Transverse colon (tissue), 4 donors: ENCODE results near the gene IRF6. TPM values are rescaled to one million over a fixed set of nuclear protein-coding genes. Genes with fewer than 3 reads are reported as not detected.
A peak's percentile ranks its signal among the peaks of the same experiment; 100 is the strongest.

Experiments used
- DNase-seq: peaks from one replicate; pipeline ENCODE4 v3.0.0-alpha.2; 2019
- H3K27ac ChIP-seq, 4 donors: fragments of 200-600 bp; sonication (generic); 2 replicates each; pipeline ENCODE4 v1.5.1; 2016 to 2018; ENCODE audit warnings: inconsistent platforms in 4 of 4
- H3K27me3 ChIP-seq: fragments of 200-600 bp; sonication (generic); 2 replicates; pipeline ENCODE4 v1.5.1; 2017; ENCODE audit warnings: inconsistent platforms
- H3K36me3 ChIP-seq, 4 donors: fragments of 200-600 bp; sonication (generic); 2 replicates each; pipeline ENCODE4 v1.5.1; 2017 to 2019; ENCODE audit warnings: inconsistent platforms in 4 of 4
- H3K4me1 ChIP-seq, 4 donors: fragments of 200-600 bp; sonication (generic); 2 replicates each; pipeline ENCODE4 v1.5.1; 2017 to 2020; ENCODE audit warnings: inconsistent platforms in 4 of 4
- H3K4me3 ChIP-seq, 4 donors: fragments of 200-600 bp; sonication (generic); 1 replicate in 1 of 4; 2 replicates in 3 of 4; pipeline versions ENCODE4 v1.5.1 to v1.6.1; 2017 to 2019; ENCODE audit warnings: inconsistent platforms in 4 of 4
- H3K9me3 ChIP-seq, 2 donors: fragments of 200-600 bp; sonication (generic); 2 replicates each; pipeline ENCODE4 v1.5.1; 2017 to 2019; ENCODE audit warnings: inconsistent platforms in 2 of 2
- EP300 ChIP-seq: sonication (generic); formaldehyde crosslinking; IDR thresholded peaks from one replicate; pipeline ENCODE4 v1.6.1; 2017; ENCODE audit warnings: antibody characterized with exemption, low read depth
- POLR2A ChIP-seq: fragments of 450-650 bp; IDR thresholded peaks from one replicate; pipeline ENCODE4 v1.6.1; 2016; ENCODE audit warnings: antibody characterized with exemption, mild to moderate bottlenecking, moderate library complexity
- POLR2AphosphoS5 ChIP-seq, 3 donors: sonication (generic); formaldehyde crosslinking; IDR thresholded peaks; one replicate each; pipeline ENCODE4 v1.6.1; 2016; ENCODE audit warnings: antibody characterized with exemption in 3 of 3
- WGBS, 2 donors: methylation state at CpG; one replicate each; pipeline ENCODE4 v1.1.5; 2018; ENCODE audit warnings: low coverage in 1 of 2; 5-methylcytosine and 5-hydroxymethylcytosine counted together
- in situ Hi-C, 4 donors: fragments of 200-750 bp; cut with MboI; loops; one replicate each; pipeline versions ENCODE4 v1.15.0 to v1.15.1; 2017; ENCODE audit warnings: low sequenced_read_pairs in 3 of 4, low pct_ligation_motif_present in 1 of 4, low pct_unique_long_range_greater_than_20kb in 1 of 4
- intact Hi-C: fragments of 100-400 bp; cut with DNase I; formaldehyde crosslinking; loops from one replicate; pipeline ENCODE4 v1.15.1; 2023; ENCODE audit warnings: low total_unique reads
- total RNA-seq, 4 donors: library from RNA; depleted of rRNA; stranded (reverse); fragments of >200 nt; gene quantifications; one replicate each; pipeline ENCODE4 v1.1.0, GENCODE V29; 2016
- TF ChIP-seq, protein P1 (sequence below), 5 experiments: fragments of 200-600 bp in 3 of 5; fragments of 450-650 bp in 2 of 5; sonication (generic) in 3 of 5; IDR thresholded peaks; 1 replicate in 2 of 5; 2 replicates in 3 of 5; pipeline ENCODE4 v1.5.1; 2016 to 2017; ENCODE audit warnings: antibody characterized with exemption in 5 of 5, inconsistent platforms in 3 of 5, mild to moderate bottlenecking in 2 of 5, moderate library complexity in 1 of 5

The IRF6 gene
- total RNA-seq, 4 donors from 2014 or later = 26.1 to 78.0 (median 44.4) TPM

DNA sequence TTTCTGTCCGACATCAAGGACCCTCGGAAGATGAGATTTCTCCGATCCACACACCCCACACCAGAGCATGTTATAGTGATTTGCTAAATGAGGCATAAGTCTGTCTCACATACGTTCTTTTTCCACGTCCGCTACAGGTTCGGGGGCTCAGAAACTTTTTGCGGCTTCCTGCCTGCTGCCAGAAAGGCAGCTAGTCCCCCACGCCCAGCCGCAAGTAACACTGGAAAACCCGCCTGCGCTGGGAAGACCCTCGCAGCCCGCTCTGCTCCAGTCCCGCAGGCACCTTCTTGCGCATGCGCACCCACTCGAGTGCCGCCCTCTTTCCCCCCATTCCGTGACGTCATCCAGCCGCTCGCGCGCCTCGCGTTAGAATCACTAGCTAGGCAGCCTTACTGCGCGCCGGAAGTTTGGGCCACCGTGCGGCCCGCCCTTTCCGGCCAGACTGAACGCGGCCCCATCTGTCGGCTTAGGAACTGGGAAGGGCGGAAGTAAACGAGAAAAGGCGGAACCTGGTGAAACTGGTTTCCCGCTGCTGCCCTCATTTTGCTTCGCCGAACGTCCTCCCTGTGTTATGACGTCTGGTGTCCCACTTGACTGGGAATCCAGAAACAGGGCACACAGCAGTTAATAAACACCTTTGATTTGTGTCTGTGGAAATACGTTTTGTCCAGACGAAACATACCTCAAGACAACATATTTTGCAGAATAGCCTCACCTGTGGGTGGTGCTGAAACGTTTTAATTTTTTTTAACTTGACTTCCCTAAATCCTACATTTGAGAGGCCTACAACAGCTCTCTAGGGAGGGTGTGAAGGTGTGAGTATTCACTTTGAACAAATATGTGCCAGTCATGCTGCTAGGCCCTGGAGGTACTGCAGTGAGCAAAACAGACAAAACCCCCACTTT is 21.4 kb downstream of the IRF6 start, which contains the start of gene C1orf74:
TSS of gene C1orf74 (minus strand) at position 295 of the 905 bp plus-strand sequence. CDS start 925 bp downstream, outside the sequence.
- Histone ChIP-seq H3K36me3 (peaks cover 0 to 7% (median 0%) of the 10 kb centered on the region in 4 donors), H3K27me3 (no peaks in the 10 kb centered on the region), H3K4me3 (peak within 1 kb of the TSS; percentile 46 to 76 (median 68)), H3K27ac (peak within 1 kb of the TSS; percentile 85 to 89 (median 88)), H3K4me1 (peaks cover 13 to 50% (median 25%) of the 10 kb centered on the region in 4 donors), H3K9me3 (no peaks in the 10 kb centered on the region)
- intact Hi-C loops (no loop called here), in situ Hi-C loops (no loop called here)
- TF ChIP-seq EP300 (peak; percentile 7), POLR2AphosphoS5 (IDR thresholded peaks at IDR 0.05) (peak; percentile 89), POLR2A (peak; percentile 79)
- TF ChIP-seq, protein P1, sequence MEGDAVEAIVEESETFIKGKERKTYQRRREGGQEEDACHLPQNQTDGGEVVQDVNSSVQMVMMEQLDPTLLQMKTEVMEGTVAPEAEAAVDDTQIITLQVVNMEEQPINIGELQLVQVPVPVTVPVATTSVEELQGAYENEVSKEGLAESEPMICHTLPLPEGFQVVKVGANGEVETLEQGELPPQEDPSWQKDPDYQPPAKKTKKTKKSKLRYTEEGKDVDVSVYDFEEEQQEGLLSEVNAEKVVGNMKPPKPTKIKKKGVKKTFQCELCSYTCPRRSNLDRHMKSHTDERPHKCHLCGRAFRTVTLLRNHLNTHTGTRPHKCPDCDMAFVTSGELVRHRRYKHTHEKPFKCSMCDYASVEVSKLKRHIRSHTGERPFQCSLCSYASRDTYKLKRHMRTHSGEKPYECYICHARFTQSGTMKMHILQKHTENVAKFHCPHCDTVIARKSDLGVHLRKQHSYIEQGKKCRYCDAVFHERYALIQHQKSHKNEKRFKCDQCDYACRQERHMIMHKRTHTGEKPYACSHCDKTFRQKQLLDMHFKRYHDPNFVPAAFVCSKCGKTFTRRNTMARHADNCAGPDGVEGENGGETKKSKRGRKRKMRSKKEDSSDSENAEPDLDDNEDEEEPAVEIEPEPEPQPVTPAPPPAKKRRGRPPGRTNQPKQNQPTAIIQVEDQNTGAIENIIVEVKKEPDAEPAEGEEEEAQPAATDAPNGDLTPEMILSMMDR (IDR thresholded peaks at IDR 0.05) = peak in 1 of 5 experiments; percentile 22
- DNase-seq = peak; percentile 99
- 0 to 3% methylated on average over 4 to 45 of the region's 48 CpGs for WGBS, 2 donors

DNA sequence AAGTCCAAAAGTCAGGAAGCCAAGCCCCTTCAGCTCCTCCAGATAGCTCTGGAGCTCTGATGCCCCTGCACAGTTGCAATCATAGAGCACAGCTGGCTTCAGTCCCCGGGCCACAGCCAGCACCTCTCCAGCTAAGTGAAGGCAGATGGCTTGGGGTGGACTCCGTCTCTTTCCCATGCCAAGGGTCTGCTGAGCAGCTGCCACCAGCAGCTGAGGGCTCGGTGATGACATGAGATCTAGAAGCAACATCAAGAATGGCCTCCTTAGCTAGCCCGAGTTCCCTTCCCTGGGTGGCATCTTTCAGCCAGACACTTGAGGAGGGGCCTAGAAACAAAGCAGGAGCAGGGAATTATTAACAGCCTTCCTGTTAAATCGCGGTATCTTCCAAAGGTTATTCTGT is 22.6 kb downstream of the IRF6 start:
- no peak for DNase-seq
- Histone ChIP-seq H3K9me3 (no peaks in the 10 kb centered on the region), H3K4me3 (peak overlapping the region in 1 of 4 donors; percentile 76), H3K27me3 (no peaks in the 10 kb centered on the region), H3K36me3 (peaks cover 0 to 3% (median 0%) of the 10 kb centered on the region in 4 donors), H3K27ac (no peak overlapping the region), H3K4me1 (peaks cover 13 to 50% (median 25%) of the 10 kb centered on the region in 4 donors)
- 57% methylated on average over 6 of the region's 6 CpGs; no CpG with 5 or more reads in 1 of the 2 donors for WGBS, 2 donors
- TF ChIP-seq POLR2A (no peak), POLR2AphosphoS5 (IDR thresholded peaks at IDR 0.05) (no peak), EP300 (no peak)
- TF ChIP-seq, protein P1 (IDR thresholded peaks at IDR 0.05) = no peak
- in situ Hi-C loops = no loop called here
- intact Hi-C loops = no loop called here

DNA sequence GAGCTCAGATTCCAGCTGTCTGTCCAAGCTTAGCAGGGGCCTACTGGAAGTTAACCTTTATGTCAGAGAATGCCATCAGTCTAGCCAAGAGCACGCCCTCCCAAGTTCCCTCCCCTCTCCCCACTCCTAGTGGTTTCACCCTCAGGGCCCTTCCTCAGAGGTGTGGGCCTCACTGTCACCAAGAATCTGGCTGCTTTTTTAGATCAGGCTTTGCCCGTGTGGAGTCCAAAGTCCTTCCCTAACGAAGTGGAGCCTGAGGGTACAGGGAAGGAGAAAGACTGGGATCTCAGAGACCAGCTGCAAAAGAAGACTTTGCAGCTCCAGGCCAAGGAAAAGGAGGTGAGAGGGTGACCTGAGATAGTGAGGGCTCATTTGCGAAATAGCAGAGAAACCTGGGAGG is 25.7 kb downstream of the IRF6 start:
- Histone ChIP-seq H3K36me3 (no peaks in the 10 kb centered on the region), H3K27me3 (no peaks in the 10 kb centered on the region), H3K9me3 (no peaks in the 10 kb centered on the region), H3K4me1 (peaks cover 3 to 21% (median 13%) of the 10 kb centered on the region in 4 donors), H3K4me3 (no peak overlapping the region), H3K27ac (no peak overlapping the region)
- in situ Hi-C loops = no loop called here
- intact Hi-C loops = no loop called here
- DNase-seq = no peak
- TF ChIP-seq POLR2AphosphoS5 (IDR thresholded peaks at IDR 0.05) (no peak), POLR2A (no peak)
- 32 to 72% methylated on average over 2 to 4 of the region's 4 CpGs for WGBS, 2 donors

DNA sequence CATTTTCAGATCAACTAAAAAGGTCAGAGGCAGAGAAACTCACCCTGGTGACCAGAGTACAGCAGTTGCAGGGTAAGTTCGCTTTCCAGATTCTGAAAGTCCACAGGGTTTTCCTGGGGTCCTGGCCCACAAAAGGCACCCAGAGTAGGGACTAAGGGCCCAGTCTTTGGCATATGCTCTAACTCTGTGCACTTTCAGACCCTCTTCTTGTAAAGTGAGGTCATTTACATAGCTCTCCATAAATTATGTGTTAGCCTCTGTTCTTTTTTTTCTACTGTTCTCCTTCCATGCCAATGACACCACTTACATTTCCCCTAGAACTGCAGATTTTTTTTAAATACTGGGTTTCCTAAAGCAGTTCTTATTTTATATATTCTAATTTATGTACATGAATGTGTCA is 27.8 kb downstream of the IRF6 start:
- in situ Hi-C loops = no loop called here
- TF ChIP-seq POLR2A (no peak), EP300 (no peak), POLR2AphosphoS5 (IDR thresholded peaks at IDR 0.05) (no peak)
- TF ChIP-seq, protein P1 (IDR thresholded peaks at IDR 0.05) = no peak
- DNase-seq = no peak
- Histone ChIP-seq H3K4me3 (no peak overlapping the region), H3K27ac (no peak overlapping the region), H3K9me3 (no peaks in the 10 kb centered on the region), H3K4me1 (peaks cover 0 to 5% (median under 1%) of the 10 kb centered on the region in 4 donors), H3K36me3 (no peaks in the 10 kb centered on the region), H3K27me3 (no peaks in the 10 kb centered on the region)
- 89% methylated on average over 1 of the region's 1 CpG; no CpG with 5 or more reads in 1 of the 2 donors for WGBS, 2 donors
- intact Hi-C loops = no loop called here
